ENCODE data around the gene CHRD.

Gene CHRD

DNA sequence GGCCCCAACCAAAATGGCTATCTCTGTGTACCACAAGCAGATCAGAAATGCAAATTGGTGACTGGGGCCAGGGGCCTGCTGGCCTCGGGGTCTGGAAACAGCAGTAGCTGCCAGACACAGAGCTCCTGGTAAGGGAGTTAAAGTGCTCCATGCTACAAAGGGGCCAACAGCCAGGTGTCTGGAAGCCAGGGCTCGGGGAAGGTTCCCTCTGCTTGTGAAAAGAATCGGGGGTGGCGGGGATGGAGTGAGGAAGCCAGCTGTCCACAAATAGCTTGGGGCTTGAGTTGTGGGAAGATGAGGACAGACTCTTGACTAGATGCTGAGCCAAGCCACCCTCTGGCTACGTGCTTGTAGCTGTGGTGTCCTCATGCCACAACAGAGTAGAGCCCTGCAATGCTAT lies 39.3 kb downstream of the CHRD start:
- DNase-seq (no peak), ATAC-seq (ENCODE audit: insufficient read depth, low read depth) (no peak)
- Histone ChIP-seq H3K4me1 (ENCODE audit: insufficient read depth, low read length) (peaks cover 3% of the 10 kb centered on the region; the same call in 1 of the 2 replicates), H3K9me3 (ENCODE audit: insufficient read depth, low read length, severe bottlenecking) (no peaks in the 10 kb centered on the region), H3K4me3 (ENCODE audit: low read depth in 1 of 2, low read length in 2 of 2) (no peak overlapping the region), H4K20me1 (ENCODE audit: insufficient read depth, low read length) (no peaks in the 10 kb centered on the region), H3K27ac (ENCODE audit: low read length) (no peak overlapping the region), H3K4me2 (ENCODE audit: insufficient read depth, low read length) (no peak overlapping the region), H3K79me2 (ENCODE audit: insufficient read depth, low read length) (no peaks in the 10 kb centered on the region), H3K9ac (ENCODE audit: low read depth, low read length) (no peak overlapping the region), H3K36me3 (ENCODE audit: insufficient read depth, low read length) (no peaks in the 10 kb centered on the region), H2AFZ (ENCODE audit: low read depth, low read length) (no peak overlapping the region), H3K27me3 (ENCODE audit: insufficient read depth, low read length, poor library complexity) (no peaks in the 10 kb centered on the region)
- TF ChIP-seq EZH2 (IDR thresholded peaks at IDR 0.05; ENCODE audit: borderline replicate concordance, low read depth, low read length, severe bottlenecking) (no peak), CTCF (IDR thresholded peaks at IDR 0.05; ENCODE audit: borderline replicate concordance, extremely low read depth, low read length, poor library complexity, severe bottlenecking) (no peak)

- H4K20me1 ChIP-seq (ENCODE audit: insufficient read depth, low read length): no peaks in the 10 kb centered on the region
- no peak overlapping the region for H3K4me2 ChIP-seq (ENCODE audit: insufficient read depth, low read length)
- H3K9me3 ChIP-seq (ENCODE audit: insufficient read depth, low read length, severe bottlenecking): no peaks in the 10 kb centered on the region
- no peak for ATAC-seq (ENCODE audit: insufficient read depth, low read depth)
- H3K36me3 ChIP-seq (ENCODE audit: insufficient read depth, low read length): no peaks in the 10 kb centered on the region
- no peak for DNase-seq
- no peaks in the 10 kb centered on the region for H3K4me1 ChIP-seq (ENCODE audit: insufficient read depth, low read length)
- H3K27ac ChIP-seq (ENCODE audit: low read length): no peak overlapping the region
- H3K4me3 ChIP-seq (ENCODE audit: low read depth in 1 of 2, low read length in 2 of 2): no peak overlapping the region
- no peaks in the 10 kb centered on the region for H3K79me2 ChIP-seq (ENCODE audit: insufficient read depth, low read length)
- TF ChIP-seq CTCF (IDR thresholded peaks at IDR 0.05; ENCODE audit: borderline replicate concordance, extremely low read depth, low read length, poor library complexity, severe bottlenecking): no peak
- no peak for TF ChIP-seq EZH2 (IDR thresholded peaks at IDR 0.05; ENCODE audit: borderline replicate concordance, low read depth, low read length, severe bottlenecking)
- no peak overlapping the region for H3K9ac ChIP-seq (ENCODE audit: low read depth, low read length)
- H3K27me3 ChIP-seq (ENCODE audit: insufficient read depth, low read length, poor library complexity): no peaks in the 10 kb centered on the region
- H2AFZ ChIP-seq (ENCODE audit: low read depth, low read length): no peak overlapping the region
These were observed 43.7 kb downstream of the CHRD start for GRCh38 chr3:184423561-184423960.

- TF ChIP-seq EZH2 (IDR thresholded peaks at IDR 0.05; ENCODE audit: borderline replicate concordance, low read depth, low read length, severe bottlenecking) (no peak), CTCF (IDR thresholded peaks at IDR 0.05; ENCODE audit: borderline replicate concordance, extremely low read depth, low read length, poor library complexity, severe bottlenecking) (no peak)
- ATAC-seq (ENCODE audit: insufficient read depth, low read depth): no peak
These were observed 46.9 kb downstream of the CHRD start for GRCh38 chr3:184426691-184427141.

More at GRCh38 chr3:184426691-184427141, 46.9 kb downstream of the CHRD start:
- H2AFZ ChIP-seq (ENCODE audit: low read depth, low read length): no peak overlapping the region
- H3K9ac ChIP-seq (ENCODE audit: low read depth, low read length): no peak overlapping the region
- no peaks in the 10 kb centered on the region for H4K20me1 ChIP-seq (ENCODE audit: insufficient read depth, low read length)
- no peaks in the 10 kb centered on the region for H3K36me3 ChIP-seq (ENCODE audit: insufficient read depth, low read length)
- no peak overlapping the region for H3K27ac ChIP-seq (ENCODE audit: low read length)
- H3K27me3 ChIP-seq (ENCODE audit: insufficient read depth, low read length, poor library complexity): no peaks in the 10 kb centered on the region
- no peaks in the 10 kb centered on the region for H3K9me3 ChIP-seq (ENCODE audit: insufficient read depth, low read length, severe bottlenecking)
- H3K79me2 ChIP-seq (ENCODE audit: insufficient read depth, low read length): no peaks in the 10 kb centered on the region
- no peak overlapping the region for H3K4me3 ChIP-seq (ENCODE audit: low read depth in 1 of 2, low read length in 2 of 2)
- no peak for DNase-seq
- H3K4me2 ChIP-seq (ENCODE audit: insufficient read depth, low read length): no peak overlapping the region
- no peaks in the 10 kb centered on the region for H3K4me1 ChIP-seq (ENCODE audit: insufficient read depth, low read length)
